ACC112 (cell line): ENCODE measurements around the gene DELE1.

Source experiments
- H2AFZ ChIP-seq: fragments of 200-600 bp; sonication (generic); one replicate; pipeline ENCODE4 v1.6.0; 2017; ENCODE audit warnings: antibody characterized with exemption, low read length; ENCODE audit not compliant: unreplicated experiment
- H3K27ac ChIP-seq: fragments of 200-600 bp; sonication (generic); 2 replicates; pipeline ENCODE4 v1.5.1; 2014; ENCODE audit warnings: low read depth, mild to moderate bottlenecking, antibody characterized with exemption, low read length, moderate library complexity
- H3K27me3 ChIP-seq: fragments of 200-600 bp; sonication (generic); 2 replicates; pipeline ENCODE4 v1.6.1; 2014; ENCODE audit warnings: mild to moderate bottlenecking, antibody characterized with exemption, low read length, moderate library complexity, mixed read lengths; ENCODE audit not compliant: insufficient read depth
- H3K36me3 ChIP-seq: fragments of 200-600 bp; sonication (generic); 2 replicates; pipeline ENCODE4 v1.6.1; 2016; ENCODE audit warnings: mild to moderate bottlenecking, antibody characterized with exemption, low read length, moderate library complexity, mixed read lengths; ENCODE audit not compliant: insufficient read depth
- H3K4me1 ChIP-seq: fragments of 200-600 bp; sonication (generic); one replicate; pipeline ENCODE4 v1.6.1; 2016; ENCODE audit warnings: low read length, mixed read lengths; ENCODE audit not compliant: insufficient read depth, unreplicated experiment, control insufficient read depth
- H3K4me3 ChIP-seq: fragments of 200-600 bp; sonication (generic); 2 replicates; pipeline ENCODE4 v1.5.1; 2014; ENCODE audit warnings: mild to moderate bottlenecking, low read depth, low read length
- H3K79me2 ChIP-seq: fragments of 200-600 bp; sonication (generic); one replicate; pipeline ENCODE4 v1.6.0; 2016; ENCODE audit warnings: low read length; ENCODE audit not compliant: control insufficient read depth, unreplicated experiment, insufficient read depth

DELE1 gene

GRCh38 chr5:141928051-141928450 is 4.4 kb downstream of the DELE1 start:
- H3K27me3 ChIP-seq = no peaks in the 10 kb centered on the region
- no peak overlapping the region for H3K27ac ChIP-seq
- H3K4me1 ChIP-seq = peaks cover 4% of the 10 kb centered on the region
- no peak overlapping the region for H3K4me3 ChIP-seq
- H2AFZ ChIP-seq = no peak overlapping the region
- peaks cover 29% of the 10 kb centered on the region for H3K36me3 ChIP-seq
- H3K79me2 ChIP-seq = peaks cover 9% of the 10 kb centered on the region

DNA sequence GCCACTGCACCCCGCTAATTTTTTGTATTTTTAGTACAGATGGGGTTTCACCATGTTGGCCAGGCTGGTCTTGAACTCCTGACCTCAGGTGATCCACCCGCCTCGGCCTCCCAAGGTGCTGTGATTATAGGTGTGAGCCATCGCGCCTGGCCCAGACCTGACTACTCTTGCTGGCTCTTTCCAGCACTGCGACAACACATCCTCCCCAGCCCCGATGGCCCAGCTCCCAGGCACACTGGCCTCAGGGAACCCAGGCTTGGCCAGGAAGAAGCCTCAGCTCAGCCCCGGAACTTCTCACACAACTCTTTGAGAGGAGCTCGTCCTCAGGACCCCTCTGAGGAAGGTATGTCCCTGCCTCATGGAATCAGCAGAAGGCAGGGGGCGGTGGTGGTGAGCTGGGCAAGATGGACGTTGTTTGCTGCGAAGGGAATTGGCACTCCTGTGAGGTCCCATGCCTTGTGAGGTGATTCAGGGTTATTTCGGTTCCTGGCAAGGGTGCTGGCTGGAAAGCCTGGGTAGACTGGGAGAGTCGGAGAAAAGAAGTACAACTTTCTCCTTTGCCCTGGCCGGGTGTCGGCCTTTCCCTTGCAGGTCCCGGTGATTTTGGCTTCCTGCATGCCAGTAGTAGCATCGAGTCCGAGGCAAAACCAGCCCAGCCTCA is 5.9 kb downstream of the DELE1 start:
- Histone ChIP-seq H3K4me1 (no peaks in the 10 kb centered on the region), H3K27ac (no peak overlapping the region), H3K79me2 (peaks cover 3% of the 10 kb centered on the region), H2AFZ (no peak overlapping the region), H3K27me3 (no peaks in the 10 kb centered on the region), H3K4me3 (no peak overlapping the region), H3K36me3 (peaks cover 29% of the 10 kb centered on the region)

DNA sequence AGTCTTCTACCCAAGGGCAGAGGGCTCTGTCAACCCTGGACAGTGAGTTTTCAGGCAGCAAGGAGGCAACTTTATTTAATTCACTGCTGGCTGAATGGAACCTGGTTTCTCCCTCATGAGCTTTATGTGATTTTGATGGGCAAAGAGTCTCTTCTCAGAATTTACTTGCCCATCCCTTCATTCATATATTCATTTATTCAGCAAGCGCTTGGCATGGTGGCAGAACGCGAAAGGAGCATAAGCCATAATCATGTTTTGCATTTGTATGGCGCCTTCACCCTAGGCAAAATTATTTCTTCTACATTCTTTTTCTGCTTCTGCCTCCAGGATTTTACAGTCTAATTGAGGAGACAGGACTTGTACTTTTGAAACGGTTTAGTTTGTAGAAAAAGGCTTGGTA is 8.0 kb downstream of the DELE1 start:
- Histone ChIP-seq H3K27me3 (no peaks in the 10 kb centered on the region), H3K4me3 (no peak overlapping the region), H3K79me2 (no peaks in the 10 kb centered on the region), H3K27ac (no peak overlapping the region), H3K36me3 (peaks cover 22% of the 10 kb centered on the region), H2AFZ (no peak overlapping the region), H3K4me1 (no peaks in the 10 kb centered on the region)

GRCh38 chr5:141933151-141933550 is 9.5 kb downstream of the DELE1 start:
- peaks cover 19% of the 10 kb centered on the region; the same call in 1 of the 2 replicates for H3K36me3 ChIP-seq

DNA sequence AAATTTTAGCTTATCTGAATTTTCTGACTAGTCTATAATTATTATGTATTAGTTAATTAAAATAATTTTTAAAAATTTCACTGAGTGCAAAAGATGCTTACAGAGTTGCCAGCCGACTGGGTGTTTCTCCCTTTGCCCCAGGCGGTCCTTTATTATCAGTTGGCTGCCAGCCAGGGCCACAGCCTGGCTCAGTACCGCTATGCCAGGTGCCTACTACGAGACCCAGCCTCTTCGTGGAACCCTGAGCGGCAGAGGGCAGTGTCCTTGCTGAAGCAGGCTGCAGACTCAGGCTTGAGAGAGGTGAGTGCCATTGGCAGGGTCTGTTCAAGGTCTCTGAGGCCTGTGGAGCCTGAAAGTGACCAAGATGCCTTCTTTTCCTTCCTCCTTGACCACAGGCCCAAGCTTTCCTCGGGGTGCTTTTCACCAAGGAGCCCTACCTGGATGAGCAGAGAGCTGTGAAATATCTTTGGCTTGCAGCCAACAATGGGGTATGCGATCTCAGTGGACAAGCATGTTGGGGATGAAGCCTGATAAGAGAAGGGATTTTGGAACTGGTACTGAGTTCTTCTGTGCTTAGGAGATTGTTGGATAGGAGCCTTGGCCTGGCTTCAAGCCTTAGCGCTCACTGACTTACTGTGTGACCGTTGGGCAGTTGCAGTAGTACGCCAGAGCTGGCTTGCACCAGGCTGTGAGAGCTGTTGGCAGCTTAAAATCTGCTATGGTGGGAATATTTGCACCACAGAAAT is 10.6 kb downstream of the DELE1 start:
- Histone ChIP-seq H3K4me3 (no peak overlapping the region), H3K36me3 (peaks cover 17% of the 10 kb centered on the region; the same call in 1 of the 2 replicates)

More at GRCh38 chr5:141933151-141933550, 9.5 kb downstream of the DELE1 start:
- Histone ChIP-seq H3K27me3 (no peaks in the 10 kb centered on the region), H3K4me3 (no peak overlapping the region), H3K27ac (no peak overlapping the region), H3K79me2 (no peaks in the 10 kb centered on the region), H3K4me1 (no peaks in the 10 kb centered on the region), H2AFZ (no peak overlapping the region)

GRCh38 chr5:141935538-141935937 is 11.9 kb downstream of the DELE1 start:
- H3K27ac ChIP-seq = no peak overlapping the region
- H3K79me2 ChIP-seq = no peaks in the 10 kb centered on the region
- no peak overlapping the region for H2AFZ ChIP-seq
- H3K4me1 ChIP-seq = peaks cover 2% of the 10 kb centered on the region
- no peaks in the 10 kb centered on the region for H3K27me3 ChIP-seq
- no peak overlapping the region for H3K4me3 ChIP-seq
- H3K36me3 ChIP-seq = peaks cover 14% of the 10 kb centered on the region; the same call in 1 of the 2 replicates

More for the DNA sequence above, 10.6 kb downstream of the DELE1 start:
- Histone ChIP-seq H3K27ac (no peak overlapping the region), H2AFZ (no peak overlapping the region), H3K4me1 (no peaks in the 10 kb centered on the region), H3K27me3 (no peaks in the 10 kb centered on the region), H3K79me2 (no peaks in the 10 kb centered on the region)

DNA sequence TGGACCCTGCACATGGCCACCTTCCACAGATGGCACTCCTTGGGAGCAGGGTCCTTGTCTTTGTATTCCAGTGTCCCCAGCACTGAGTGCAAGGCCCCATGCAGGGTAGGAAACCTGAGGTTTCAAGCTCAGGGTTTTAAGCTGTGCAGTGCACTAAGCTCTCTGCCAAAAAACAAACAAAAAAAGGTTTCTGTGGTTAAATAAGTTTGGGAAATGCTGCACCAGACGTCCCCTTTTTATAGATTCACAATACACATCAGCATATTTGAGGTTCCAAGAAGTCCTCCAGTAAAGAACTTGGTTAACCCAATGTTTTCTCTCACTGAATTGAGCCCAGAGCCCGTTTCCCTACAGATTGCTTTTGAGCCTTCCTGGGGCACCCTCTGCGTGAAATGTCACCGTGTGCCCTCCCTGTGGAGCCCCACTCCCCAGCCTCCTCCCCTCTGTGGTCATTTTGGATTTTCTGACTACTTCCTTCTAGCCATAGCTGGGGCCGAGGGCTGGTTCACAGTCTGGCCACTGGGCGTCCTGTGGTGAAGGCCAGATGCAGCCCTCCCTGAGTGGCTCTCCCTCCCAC is 17.1 kb downstream of the DELE1 start:
- Histone ChIP-seq H3K27ac (peak overlapping the region; percentile 67), H3K4me3 (no peak overlapping the region), H3K79me2 (no peaks in the 10 kb centered on the region), H3K27me3 (peaks cover 4% of the 10 kb centered on the region; the same call in 1 of the 2 replicates), H3K4me1 (peaks cover 25% of the 10 kb centered on the region), H3K36me3 (peaks cover 4% of the 10 kb centered on the region; the same call in 1 of the 2 replicates), H2AFZ (no peak overlapping the region)

GRCh38 chr5:141941307-141941706 is 17.6 kb downstream of the DELE1 start:
- Histone ChIP-seq H3K27ac (peak overlapping the region; percentile 67), H2AFZ (no peak overlapping the region), H3K4me3 (no peak overlapping the region), H3K36me3 (peaks cover 4% of the 10 kb centered on the region; the same call in 1 of the 2 replicates), H3K4me1 (peaks cover 25% of the 10 kb centered on the region), H3K79me2 (no peaks in the 10 kb centered on the region), H3K27me3 (peaks cover 4% of the 10 kb centered on the region; the same call in 1 of the 2 replicates)

DNA sequence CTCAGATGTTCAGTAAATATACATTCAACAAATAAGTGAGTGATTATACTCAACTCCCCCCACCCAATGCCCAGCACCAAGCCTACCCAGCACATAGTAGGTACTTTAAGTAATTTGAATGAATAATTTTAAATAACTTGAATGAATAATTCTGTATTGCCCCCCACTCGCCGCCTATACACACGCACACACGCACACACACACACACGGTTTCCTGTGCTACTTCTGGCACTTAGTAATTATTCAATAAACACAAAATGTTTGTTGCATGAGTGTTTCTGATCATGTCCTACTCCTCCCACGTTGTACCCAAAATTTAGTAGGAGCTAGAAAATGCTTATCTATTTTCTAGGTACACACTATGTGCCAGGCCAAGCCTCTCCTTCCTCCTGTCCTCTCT is 18.1 kb downstream of the DELE1 start:
- Histone ChIP-seq H3K36me3 (peaks cover 4% of the 10 kb centered on the region; the same call in 1 of the 2 replicates), H3K27ac (peak overlapping the region; percentile 67), H2AFZ (no peak overlapping the region), H3K79me2 (no peaks in the 10 kb centered on the region), H3K4me3 (no peak overlapping the region), H3K27me3 (peaks cover 4% of the 10 kb centered on the region; the same call in 1 of the 2 replicates), H3K4me1 (peaks cover 25% of the 10 kb centered on the region)

GRCh38 chr5:141942185-141942857 is 18.6 kb downstream of the DELE1 start:
- Histone ChIP-seq H3K27me3 (peaks cover 4% of the 10 kb centered on the region; the same call in 1 of the 2 replicates), H3K4me3 (no peak overlapping the region), H3K79me2 (no peaks in the 10 kb centered on the region), H2AFZ (no peak overlapping the region), H3K4me1 (peaks cover 25% of the 10 kb centered on the region), H3K36me3 (peaks cover 4% of the 10 kb centered on the region; the same call in 1 of the 2 replicates), H3K27ac (no peak overlapping the region)
